GM19328 (cell line): ENCODE measurements around the gene TRAF7.
"Not testable (repeated sequence)": the region's sequence is repeated elsewhere in the genome, so short reads cannot be mapped to it uniquely, and the experiment has no call there.

ENCODE experiments used
- ATAC-seq: cut with Tn5 transposase; IDR thresholded peaks from one replicate; pipeline ENCODE4 v1.9.1; 2021; ENCODE audit warnings: mild to moderate bottlenecking, moderate library complexity; ENCODE audit not compliant: unreplicated experiment

Gene TRAF7

DNA sequence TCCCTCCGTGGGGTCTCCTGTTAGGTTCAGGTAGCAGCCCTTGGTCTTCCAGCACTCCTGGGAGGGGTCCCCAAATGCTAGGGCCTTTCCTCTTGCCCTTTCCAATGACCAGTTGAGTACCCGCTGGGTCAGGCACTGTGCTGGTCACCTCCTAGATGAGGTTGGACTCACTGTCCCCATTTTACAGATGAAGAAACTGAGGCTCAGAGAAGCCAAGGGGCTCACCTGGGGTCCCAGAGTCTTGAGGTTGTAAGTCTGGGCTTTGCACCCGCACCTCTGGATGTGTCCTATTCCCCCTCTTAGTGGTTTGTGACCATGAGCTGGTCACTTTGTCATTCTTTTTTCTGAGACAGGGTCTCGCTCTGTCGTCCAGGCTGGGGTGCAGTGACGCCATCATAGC is 42.2 kb downstream of the TRAF7 start:
- ATAC-seq, result no peak

DNA sequence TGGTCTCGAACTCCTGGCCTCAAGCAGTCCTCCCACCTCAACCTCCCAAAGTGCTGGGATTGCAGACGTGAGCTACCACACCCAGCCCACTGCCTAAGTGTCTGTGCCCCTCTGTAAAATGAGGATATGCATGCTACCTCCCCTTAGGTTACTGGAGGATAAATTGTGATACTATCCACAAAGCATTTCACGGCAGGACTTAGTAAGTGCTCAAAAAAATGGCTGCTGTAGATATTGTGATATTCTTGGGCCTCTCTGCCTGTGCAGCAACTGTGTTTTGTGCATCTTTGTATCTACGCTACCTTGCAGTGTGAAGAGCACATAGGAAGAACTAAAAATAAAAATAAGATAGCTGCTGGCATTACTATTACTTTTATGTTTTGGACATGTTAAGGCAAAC is 42.7 kb downstream of the TRAF7 start:
- no peak for ATAC-seq

DNA sequence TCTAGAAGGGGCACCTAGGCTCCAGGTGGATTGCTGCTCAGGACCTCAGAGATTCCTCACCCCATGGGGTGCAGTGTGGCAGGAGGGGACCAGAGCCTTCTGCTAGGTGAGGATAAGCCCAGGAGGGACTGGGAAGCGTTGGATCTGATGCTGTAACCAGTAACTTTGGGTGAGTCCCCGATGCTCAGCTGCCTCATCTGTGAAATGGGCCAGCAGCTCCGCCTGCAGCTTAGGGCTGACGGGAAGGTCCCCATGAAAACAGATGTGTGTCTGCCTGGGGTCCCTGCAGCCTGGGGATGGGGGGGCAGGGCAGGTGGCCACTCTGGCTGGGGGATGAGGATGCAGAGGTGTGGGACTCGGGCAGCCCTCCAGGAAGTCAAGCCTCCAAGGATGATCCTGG is 43.5 kb downstream of the TRAF7 start:
- ATAC-seq, result no peak

DNA sequence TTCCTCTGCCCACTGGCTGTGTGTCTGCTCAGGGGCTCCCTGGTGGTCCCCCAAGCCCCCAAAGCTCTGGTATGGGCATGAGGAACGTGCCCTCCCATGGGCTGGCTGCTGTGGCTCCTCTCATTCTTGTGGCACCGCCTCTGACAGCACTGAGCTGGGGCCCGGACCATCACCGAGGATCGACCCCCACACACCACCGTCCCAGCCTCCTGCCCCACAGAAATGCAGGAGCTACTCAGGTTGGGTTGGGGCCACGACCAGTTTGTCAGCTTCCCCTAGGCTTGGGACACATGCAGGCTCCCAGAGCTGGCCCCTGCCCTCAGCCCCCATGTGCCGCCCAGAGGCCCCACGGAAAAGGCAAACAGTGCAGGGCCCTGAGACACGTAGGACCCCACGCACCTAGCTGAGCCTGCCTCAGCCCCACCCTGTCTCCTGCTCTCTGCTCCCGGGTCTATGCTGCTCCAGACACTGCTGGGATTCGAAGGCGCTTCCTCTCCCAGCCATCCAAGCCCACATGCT is 44.1 kb downstream of the TRAF7 start:
- ATAC-seq, result no peak

DNA sequence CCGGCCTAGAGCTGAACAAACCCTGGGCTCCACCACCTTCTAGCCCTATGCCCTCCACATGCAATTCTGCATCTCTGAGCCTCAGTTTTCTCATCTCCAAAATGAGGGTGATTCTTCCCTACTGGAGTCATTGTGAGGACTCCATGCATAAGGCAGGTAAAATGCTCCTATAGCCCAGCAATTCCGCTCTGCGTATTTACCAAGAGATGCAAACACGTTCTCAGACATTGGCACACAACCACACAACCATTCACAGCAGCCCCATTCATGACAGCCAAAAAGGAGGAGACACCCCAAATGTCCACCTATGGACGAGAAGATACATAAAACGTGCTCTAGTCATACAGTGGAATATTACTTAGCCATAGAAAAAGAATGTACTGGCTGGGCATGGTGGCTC is 44.7 kb downstream of the TRAF7 start:
- ATAC-seq, result no peak

DNA sequence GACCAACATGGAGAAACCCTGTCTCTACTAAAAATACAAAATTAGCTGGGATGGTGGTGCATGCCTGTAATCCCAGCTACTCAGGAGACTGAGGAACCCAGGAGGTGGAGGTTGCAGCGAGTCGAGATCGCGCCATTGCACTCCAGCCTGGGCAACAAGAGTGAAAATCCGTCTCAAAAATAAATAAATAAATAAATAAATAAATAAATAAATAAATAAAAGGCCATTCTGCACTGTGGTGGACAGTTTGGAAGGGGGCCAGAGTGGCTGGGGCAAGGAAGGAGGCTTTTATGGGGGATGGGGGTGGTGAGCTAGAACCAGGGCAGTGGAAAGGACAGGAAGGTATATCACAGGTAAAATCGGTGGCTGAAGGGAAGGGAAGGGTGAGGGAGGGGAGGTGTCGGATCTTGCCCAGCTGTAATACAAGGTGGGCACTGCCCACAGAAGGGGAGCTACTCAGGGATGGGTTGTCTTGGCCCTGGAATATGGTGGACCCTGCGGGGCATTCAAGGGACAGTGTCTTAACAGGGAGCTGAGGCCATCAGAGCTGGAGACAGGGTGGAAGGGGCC is 47.6 kb downstream of the TRAF7 start:
- not testable (repeated sequence) for ATAC-seq

DNA sequence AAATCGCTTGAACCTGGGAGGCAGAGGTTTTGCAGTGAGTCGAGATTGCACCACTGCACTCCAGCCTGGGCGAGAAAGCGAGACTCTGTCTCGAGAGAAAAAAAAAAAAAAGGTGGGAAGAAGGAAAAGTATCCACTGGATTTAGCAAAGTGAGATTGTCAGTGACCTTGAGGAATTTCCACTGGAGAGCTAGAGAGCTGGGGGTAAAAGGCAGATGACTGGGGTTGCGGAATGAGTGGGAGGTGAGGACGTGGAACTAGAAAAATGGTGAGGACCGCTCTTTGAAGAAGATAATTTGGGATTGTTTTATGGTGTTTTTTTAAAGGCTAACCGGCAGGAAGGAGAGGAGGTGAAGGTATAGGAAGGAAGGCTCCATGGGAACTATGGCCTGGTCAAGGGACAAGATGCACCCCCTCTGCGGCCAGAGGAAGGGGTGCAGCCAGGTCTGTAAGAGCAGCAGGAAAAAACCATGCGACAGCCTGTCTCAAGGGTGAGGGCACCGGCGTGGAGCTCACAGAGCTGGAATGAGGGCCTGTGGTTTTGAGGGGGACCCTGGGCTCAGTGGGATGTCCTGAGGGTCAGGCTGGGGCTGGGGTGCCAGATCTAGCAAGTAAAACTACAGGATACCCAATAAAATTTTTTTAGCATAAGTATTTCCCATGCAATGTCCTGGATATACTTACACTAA is 49.0 kb downstream of the TRAF7 start:
- ATAC-seq, result no peak

DNA sequence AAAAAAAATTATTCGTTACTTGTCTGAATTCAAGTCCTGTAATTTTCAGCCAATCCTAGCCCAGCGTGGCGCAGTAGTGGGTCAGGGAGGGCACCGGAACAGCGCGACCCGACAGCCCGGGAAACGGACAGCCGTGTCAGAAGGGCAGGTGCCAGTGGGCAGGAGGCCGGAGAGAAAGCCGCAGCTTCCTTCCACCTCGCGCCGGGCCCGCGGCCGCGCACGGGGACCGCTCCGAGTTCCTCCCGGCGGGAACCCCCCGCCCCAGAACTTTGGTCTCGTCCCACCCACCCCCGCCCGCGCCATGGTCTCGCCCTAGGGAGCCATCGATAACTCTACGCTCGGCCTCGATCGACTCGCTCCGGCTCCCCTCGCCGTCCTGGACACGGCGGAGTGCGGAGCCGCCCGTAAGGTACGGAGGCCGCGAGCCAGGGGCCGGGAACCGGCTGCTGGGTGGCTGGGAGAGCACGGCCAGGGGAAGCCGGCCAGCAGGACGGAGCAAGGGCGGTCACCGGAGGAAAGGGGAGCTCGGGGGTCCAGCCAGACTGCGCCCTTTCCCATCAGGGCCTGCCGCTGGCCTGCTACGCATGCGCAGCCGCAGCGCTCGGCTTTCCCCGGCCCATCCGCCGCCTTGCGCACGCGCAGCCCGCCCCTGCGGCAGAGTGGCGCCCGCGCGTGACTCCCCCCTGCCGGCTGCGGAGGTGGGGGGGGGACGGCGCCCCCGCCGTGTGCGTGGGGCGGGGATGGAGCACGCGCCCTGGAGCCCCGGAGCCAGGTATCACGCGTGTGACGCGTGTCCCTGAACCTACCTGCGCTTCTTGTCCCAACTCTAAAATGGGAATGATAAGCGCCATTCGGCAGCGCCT is 49.8 kb downstream of the TRAF7 start, which contains the start of gene MLST8:
TSS of gene MLST8 (plus strand) at position 351 of the 863 bp plus-strand sequence. CDS start 632 bp downstream, outside the sequence.
- ATAC-seq, result peak; percentile 80

DNA sequence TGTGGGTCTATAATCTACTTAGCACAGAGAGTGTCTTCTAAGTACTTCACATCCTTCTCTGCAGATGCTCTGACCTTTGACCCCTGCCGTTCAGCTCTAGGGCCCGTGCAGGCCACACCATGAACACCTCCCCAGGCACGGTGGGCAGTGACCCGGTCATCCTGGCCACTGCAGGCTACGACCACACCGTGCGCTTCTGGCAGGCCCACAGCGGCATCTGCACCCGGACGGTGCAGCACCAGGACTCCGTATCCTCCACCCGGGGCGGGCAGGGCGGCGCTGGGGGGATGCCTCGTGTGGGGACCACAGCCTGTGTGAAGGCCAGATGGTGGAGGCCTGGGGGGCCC is 50.4 kb downstream of the TRAF7 start:
- ATAC-seq, result no peak

DNA sequence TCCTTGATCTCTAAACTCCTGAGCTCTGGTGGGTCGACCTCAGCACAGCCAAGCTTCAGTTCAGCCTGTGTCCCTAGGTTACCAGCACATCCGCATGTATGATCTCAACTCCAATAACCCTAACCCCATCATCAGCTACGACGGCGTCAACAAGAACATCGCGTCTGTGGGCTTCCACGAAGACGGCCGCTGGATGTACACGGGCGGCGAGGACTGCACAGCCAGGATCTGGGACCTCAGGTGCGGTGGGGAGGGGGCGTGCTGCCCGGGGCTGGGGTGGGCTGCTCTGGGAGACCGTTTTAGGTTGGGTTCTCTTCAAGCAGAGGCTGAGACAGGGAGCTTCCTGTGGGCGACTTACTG is 50.8 kb downstream of the TRAF7 start:
- ATAC-seq, result no peak

DNA sequence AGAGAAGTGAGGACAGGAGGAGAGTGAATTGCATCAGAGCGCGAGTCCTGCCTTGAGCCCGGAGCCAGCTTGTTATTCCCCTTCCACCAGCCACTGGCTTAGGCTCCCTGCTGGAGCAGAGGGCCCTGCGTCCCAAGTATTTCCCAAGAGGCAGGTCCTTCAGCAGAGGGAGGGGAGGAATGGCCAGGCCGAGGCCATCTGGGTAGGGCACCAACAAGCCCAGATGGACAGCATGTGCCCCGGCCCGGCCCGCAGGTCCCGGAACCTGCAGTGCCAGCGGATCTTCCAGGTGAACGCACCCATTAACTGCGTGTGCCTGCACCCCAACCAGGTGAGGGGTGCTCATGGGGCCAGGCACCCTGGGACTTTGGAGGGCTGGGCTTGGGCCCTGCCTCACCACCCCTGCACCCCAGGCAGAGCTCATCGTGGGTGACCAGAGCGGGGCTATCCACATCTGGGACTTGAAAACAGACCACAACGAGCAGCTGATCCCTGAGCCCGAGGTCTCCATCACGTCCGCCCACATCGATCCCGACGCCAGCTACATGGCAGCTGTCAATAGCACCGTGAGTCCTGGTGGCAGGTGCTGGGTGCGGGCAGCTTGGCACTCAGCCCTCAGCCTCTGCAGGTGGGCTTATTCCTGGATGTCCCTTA is 51.3 kb downstream of the TRAF7 start:
- ATAC-seq, result no peak

DNA sequence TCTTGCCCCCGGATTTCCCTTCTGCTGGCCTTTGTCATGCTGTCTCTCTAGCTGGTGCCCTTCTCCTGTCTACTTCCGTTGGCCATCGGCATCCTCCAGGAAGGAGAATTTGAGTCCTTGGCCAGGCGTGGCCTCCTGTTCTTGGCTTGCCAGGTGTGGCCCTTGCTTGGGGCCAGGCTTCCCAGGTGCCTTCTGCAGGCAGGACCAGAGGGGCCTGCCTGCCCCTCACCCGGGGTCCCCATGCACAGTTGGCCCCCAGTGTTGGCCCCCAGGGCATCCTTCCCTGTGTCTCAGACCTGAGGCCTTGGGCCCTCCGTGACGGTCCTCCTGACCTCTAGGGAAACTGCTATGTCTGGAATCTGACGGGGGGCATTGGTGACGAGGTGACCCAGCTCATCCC is 52.3 kb downstream of the TRAF7 start:
- ATAC-seq, result no peak

DNA sequence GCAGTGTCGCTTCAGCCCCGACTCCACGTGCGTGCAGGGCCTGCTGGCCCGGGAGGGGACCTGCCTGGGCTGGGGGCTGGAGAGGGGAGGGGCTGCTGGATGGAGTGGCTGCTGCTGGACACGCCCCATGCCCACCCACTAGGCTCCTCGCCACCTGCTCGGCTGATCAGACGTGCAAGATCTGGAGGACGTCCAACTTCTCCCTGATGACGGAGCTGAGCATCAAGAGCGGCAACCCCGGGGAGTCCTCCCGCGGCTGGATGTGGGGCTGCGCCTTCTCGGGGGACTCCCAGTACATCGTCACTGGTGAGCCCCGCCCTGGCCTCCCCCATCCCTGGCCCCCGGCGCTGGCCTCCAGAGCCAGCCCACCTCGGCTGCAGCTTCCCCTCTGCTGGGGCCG is 52.7 kb downstream of the TRAF7 start:
- ATAC-seq, result no peak

DNA sequence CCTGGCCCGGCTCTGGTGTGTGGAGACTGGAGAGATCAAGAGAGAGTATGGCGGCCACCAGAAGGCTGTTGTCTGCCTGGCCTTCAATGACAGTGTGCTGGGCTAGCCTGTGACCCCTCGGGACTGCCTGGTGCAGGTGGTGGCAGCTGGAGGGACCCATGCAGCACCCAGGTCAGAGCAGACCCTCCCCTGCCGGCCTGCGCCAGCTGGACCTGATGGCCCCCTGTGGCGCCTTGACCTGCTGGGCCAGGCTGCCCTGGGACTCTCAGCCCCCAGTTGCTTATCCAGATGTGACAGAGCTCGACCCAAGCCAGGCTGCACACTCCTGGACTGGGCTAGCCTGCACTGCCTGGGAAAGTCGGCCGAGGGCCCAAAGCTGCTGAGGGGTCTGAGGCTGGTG is 53.2 kb downstream of the TRAF7 start:
- ATAC-seq, result no peak

DNA sequence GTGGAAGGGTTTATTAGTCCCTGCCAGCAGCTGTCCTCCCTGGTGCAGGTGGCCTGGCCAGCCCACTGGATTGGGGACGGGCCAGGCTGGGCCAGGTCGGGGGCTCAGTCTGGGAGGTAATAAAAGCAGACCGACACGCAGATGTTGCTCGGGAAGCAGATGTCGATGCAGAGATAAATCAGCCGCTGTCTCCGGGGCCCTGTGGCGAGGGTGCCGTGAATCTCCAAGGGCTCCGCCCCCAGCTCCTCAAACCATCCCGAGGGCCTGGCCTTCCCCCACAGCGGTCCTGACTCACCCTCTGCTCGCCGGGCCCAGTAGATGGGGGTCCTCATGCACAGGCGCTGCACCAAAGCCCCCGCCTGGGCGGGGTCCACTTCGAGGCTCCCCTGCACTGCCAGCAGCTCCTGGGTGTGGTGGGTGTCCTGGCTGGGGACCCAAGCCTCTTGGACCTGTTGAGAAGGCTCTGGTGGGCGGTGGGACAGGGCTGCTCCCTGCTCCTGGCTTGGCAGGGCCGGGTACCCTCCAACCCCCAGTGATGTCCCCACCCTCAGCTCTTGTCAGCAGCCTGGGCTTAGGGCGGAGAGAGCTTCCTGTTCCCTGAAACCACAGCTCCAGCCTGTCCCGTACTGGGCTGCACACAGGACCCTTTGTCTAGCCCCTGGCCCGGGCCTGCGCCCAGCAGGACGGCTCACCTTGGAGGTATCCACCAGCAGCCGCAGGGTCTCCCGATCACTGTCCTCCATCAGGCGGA is 53.9 kb downstream of the TRAF7 start:
- ATAC-seq, result no peak

DNA sequence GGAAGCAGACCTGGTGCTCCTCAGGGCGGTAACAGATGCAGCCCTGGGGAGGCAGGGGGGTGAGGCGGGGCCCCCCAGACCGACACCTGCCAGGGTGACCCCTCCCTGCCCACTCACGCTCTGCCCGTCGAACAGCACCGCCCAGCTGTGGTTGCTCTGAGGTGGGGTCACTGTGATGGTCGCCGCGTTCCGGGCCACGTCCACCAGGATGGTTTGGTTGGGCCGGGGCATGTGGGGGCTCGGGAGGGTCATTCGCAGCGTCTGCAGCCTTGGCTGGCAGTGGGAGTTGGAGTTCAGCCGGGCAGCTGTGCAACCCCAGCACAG is 54.4 kb downstream of the TRAF7 start:
- no peak for ATAC-seq

DNA sequence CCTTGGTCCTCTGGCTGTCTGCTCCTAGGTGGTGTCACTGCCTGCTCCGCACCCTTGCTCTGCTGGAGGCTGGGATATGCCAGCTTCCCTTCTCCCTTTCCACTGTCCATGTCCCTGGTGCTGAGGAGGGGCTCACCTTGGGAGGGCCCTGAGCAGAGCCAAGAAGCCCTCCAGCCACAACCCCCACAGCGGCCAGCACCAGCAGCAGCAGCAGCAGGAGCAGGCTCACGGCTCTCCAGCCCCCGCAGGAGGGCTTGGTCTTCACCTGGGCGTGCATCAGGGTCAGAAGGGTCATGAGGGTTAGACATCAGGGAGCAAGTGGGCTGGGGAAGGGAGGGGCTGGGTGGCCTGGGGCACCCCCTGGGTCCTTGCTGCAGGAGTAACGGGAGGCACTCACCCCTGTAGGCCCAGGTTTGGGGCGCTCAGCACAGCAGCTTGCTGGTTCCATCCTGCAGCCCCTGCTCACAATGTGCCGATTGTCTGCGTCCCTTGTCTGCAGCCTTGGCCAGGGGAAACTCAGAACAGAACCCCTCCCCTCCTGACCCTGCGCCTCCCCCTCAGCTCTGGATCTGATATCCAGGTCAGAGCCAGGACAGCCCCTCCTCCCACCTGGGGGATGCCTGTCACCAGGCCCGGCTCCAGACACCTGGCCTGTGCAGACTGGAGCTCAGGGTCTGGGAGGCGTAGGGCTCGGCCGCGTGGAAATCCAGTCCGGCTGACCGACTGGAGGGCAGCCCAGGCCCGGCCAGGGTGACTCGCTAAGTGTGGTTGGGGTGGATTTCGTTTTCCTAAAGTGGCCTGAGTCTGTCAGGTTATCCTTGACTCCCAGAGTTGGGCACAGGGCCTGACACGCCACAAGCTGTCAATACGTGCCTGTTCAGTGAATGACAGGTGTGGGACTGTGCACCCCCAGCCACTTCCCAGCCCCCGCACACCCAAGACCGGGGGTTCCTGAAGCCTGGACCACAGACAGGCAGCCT is 55.1 kb downstream of the TRAF7 start, which contains the start of gene BRICD5:
TSS of gene BRICD5 (minus strand) at position 478 of the 980 bp plus-strand sequence. CDS start at position 448, 30 bp downstream.
- no peak for ATAC-seq

DNA sequence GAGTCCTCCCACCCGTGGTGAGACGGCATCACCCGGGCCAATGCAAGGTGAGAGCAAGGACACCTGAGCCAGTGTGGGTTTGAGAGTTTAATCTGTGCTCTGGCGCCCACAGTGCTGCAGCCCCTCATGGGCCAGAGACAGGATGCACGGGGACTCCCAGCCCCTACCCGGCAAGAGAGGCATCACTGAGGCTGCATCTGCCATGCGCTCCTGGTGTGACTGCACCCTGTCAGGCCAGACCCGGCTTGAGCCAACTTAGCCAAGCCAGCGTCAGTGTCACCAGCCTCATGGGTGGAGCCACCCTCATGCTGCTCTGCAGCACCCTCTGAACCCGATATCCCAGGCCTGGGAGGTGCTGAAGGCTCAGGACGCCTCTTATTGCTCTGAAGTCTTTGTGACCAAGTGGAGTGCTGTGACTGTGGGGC is 56.4 kb downstream of the TRAF7 start:
- no peak for ATAC-seq
